Right forelimb (tissue), 1 donor: ENCODE measurements around the gene HOXA3.

Source experiments
- DNase-seq: peaks from one replicate; pipeline ENCODE4 v3.0.0-alpha.2; 2018

Gene HOXA3

GRCh38 chr7:27165996-27166530, 13.7 kb upstream of the HOXA3 start:
- DNase-seq, result peak; percentile 71

DNA sequence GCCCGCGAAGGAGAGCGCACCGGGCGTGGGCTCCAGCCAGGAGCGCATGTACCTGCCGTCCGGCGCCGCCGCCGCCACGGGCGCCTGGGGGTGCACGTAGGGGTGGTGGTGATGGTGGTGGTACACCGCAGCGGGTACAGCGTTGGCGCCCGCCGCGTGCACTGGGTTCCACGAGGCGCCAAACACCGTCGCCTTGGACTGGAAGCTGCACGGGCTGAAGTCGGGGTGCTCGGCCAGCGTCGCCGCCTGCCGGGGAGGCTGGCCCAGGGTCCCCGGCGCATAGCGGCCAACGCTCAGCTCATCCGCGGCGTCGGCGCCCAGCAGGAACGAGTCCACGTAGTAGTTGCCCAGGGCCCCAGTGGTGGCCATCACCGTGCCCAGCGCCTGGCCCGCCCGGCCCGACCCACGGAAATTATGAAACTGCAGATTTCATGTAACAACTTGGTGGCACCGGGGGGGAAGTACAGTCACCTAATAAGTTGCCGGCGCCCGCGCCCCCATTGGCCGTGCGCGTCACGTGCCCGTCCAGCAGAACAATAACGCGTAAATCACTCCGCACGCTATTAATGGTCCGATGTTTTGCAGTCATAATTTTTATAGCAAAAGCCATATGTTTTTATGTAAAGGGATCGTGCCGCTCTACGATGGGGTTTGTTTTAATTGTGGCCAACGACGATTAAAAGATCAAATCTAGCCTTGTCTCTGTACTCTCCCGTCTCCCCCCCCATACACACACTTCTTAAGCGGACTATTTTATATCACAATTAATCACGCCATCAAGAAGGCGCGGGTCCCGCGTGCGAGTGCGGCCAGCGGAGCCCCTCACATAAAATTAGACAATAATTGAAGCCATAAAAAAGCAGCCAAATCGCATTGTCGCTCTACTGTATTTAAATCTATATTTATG, 13.0 kb upstream of the HOXA3 start, which contains the start of gene HOXA9:
Gene HOXA9, minus strand, starts transcription at position 449 of the 907 bp plus-strand sequence. Its CDS starts 80 bp downstream, at position 369.
- peak; percentile 90 for DNase-seq

- DNase-seq, result peak; percentile 78
Measured at GRCh38 chr7:27164367-27165088, 12.1 kb upstream of the HOXA3 start.

DNA sequence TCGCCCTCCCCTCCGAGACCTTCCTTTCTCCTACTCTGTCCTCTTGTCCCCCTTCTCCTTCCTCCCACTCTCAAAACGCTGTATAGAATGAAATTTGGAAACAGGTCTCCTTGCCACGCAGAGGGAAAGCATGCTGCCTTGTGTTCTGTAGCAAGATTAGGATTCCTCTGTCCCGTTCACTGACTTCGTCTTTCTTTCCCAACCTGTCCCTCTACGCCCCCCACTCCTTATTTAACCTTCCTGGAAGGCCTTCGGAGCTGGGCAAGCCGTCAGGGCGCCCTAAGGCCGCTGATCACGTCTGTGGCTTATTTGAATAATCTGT, 11.6 kb upstream of the HOXA3 start:
- no peak for DNase-seq

- DNase-seq, result no peak
Measured at GRCh38 chr7:27163288-27164044, 11.1 kb upstream of the HOXA3 start.

DNA sequence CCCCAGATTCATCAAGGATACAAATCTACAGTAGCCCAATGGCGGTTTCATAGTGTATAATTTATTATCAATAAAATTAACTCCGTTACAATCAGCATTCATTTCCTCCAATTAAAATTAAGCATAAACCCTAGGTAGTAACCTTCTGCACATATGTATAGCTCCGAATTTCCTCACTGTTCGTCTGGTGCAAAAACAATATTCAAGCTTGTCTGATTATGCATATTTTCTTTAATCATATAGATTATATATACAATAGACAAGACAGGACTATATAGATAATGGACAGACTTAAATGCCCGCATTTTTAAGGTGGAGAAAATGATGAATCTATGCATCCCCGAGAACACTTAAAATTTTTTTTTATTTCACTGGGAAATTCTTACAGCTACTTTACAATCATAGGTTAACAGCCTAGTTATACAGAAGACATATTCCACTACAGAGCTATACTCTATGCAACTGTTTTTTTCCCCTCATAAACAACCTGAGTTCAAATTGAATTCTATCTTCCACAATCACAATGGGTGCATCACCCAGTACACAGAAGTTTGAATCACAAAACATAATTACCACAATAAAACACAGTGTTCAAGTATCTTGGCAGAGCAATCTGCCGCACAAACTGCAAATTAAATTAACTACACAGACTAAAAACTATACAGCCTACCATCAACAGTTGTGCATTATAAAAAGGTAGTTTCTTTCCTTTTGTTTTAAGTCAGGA, 10.3 kb upstream of the HOXA3 start:
- DNase-seq, result no peak

GRCh38 chr7:27161721-27162560, 9.6 kb upstream of the HOXA3 start:
- DNase-seq, result peak; percentile 76

DNA sequence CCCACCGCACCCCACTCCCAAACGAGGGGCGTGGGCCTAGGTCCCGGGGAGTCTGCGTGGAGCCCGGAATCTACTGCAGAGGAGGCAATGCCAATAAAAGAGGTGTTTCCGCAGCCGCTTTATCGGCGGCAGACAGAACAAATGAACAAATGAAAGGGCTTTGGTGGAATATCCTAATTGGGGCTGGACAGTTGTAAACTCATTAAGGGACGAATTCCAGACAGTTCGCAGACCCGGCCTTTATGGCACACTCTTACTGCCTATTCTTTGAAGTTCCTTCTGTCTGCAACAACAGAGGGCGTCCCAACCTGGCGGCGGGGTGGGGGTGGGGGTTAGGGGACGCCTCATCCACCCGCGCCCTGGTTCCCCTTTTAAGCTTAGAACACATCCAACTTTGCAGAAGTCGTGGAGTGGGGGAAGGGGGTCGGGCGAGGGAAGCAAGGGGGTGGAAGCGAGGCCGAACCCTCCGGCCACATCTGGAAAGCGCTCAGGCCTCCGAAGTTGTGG, 8.9 kb upstream of the HOXA3 start:
- peak; percentile 80 for DNase-seq

DNA sequence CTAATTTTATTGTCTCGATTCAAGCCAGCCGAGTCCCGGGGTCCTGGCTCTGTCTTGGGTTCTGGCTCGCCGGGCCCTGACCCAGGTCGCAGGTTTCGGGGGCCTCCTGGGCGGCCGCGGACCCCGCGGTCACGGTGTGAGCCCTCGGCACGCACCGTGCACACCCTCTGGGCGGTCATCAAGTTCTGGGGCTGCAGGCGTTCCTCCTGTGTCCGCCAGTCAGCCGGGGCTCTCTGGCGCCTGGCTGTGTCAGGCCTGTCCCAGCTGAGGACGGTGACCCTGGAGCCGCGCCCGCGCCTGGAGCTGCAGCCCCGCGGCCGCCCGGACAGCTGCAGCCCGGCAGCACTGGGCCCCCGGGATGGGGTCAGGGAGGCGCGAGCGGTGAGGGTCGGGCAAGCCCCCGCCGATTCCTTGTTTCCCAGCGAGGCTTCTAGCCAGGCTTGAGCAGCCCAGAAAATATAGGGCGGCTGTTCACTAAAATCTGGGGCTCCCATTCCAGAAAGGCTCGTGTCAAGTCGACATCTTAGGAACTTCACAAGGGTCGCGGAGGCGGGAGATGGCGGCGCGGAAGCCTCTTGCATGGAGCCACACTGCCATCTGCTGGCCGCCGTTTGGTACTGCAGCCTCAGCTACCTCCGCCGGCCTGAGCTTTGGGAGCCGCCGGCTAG, 8.3 kb upstream of the HOXA3 start:
- peak; percentile 95 for DNase-seq

GRCh38 chr7:27160145-27160545, 7.8 kb upstream of the HOXA3 start:
- DNase-seq, result peak; percentile 71

DNA sequence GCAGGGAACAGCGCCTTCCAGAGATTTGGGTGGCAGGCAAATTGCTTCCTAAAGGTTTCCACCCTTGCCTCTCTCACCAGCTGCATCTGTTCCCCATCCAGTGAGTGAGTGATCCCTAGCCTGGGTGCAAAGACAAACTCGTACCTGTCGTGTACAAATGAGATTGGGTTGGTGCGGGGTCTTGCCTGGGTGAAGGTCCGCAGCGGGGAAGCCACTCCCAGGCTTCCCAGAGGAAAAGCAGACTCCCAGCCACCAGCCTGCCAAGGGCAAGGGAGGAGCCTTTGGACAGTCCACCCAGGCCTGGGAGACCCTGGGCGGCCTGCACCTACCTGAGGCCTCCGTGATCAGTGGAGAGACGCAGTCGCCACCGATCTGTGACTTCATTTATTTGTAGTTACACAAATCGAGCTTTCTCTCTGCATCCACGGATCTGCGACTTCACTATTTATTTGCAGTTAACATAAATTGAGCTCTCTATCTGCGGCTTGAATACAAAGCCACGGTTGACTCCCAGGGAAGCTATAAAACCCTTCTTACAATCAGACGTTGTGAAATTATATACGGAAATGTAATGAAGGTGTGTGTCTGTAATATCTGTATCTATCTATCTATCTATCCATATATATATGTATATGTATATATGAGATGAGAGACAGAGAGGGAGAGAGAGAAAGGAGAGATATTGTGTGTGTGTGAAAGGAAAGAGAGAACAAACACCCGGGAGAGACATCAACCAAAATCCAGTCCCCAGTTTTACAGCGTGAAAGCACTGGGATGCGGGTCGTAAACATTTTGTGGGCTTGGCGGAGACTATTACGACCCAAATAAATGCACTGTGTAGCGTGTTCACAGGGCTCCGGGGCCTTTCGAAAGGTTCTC, 7.1 kb upstream of the HOXA3 start:
- DNase-seq, result peak; percentile 39

DNA sequence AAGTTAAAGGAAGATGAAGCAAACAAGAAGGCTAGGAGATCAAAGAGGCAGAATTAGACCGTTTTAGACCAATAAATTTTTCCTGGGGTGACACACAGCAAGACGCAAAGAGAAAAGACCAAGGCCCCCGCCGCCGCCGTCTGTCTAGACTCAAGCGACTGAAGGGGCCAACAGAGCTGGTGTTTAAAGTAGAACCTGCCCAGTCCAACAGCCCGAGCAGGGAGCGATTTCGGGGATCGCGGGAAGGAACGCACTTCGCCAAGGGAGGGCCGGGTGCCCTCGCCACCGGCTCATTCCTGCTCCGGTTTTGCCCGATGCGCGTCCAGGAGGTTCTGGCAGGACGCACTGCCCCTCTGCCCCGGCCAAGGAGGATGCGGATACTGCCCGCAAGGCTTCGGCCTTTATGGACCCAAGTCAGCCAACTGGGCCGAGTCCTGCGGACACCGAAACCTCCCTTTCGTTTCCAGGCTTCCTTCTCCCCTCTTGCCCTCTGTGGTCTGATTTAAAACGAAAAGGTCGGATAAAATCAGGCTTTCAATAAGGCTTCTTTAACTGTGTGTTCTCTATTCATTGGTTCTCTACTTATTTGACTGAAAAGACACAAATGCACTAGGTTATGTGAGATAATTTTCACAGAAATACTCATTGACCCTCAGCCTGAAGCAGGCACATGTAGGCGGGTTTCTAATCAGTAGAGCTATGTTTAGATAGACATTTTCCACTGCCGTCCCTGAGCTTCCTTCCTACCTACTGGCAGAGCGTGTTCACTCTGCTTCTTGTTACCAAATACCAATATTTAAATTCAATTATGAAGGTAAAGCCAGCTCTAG, 6.3 kb upstream of the HOXA3 start:
- peak; percentile 48 for DNase-seq

DNA sequence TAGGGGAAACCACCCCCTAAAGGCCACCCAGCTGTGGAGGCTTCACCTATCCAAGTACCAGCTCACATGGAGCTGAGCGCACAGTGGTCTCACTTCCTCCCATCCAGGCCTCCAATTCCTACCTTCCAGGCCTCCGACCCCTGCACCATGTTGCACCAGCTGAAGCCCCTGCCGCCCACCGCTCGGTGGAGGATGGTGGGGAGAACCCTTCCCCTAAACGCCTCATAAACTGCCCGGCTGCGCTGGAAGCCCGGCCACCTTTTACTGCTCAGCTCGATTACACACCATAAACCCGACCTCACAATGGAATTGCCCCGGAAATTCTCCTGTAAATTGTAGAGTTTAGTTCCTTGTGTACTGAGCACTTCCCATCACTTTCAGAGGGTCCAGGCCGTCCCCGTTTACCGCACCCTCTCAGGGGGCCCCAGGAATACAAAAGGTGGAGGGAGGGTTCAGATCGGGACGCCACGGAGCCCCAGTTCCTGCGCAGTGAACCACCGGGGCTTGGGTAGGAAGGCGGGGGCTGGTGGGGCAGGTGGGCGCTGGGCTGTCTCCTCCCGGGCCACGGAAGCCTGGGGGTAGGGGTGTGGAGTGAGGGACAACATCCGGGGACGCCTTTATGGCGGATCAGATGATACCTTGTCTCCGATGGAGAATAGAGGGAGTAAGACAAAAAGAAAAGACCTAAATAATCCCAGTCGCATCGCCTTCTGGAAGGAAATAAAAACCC, 5.5 kb upstream of the HOXA3 start:
- peak; percentile 42 for DNase-seq

- DNase-seq, result peak; percentile 43
Measured at GRCh38 chr7:27156916-27157701, 4.7 kb upstream of the HOXA3 start.

- peak; percentile 94 for DNase-seq
Measured at GRCh38 chr7:27156508-27156898, 4.1 kb upstream of the HOXA3 start, which contains the start of gene HOXA7. TSS of gene HOXA7 (minus strand) at chr7:27156675. CDS start at chr7:27156545, 130 bp downstream.

DNA sequence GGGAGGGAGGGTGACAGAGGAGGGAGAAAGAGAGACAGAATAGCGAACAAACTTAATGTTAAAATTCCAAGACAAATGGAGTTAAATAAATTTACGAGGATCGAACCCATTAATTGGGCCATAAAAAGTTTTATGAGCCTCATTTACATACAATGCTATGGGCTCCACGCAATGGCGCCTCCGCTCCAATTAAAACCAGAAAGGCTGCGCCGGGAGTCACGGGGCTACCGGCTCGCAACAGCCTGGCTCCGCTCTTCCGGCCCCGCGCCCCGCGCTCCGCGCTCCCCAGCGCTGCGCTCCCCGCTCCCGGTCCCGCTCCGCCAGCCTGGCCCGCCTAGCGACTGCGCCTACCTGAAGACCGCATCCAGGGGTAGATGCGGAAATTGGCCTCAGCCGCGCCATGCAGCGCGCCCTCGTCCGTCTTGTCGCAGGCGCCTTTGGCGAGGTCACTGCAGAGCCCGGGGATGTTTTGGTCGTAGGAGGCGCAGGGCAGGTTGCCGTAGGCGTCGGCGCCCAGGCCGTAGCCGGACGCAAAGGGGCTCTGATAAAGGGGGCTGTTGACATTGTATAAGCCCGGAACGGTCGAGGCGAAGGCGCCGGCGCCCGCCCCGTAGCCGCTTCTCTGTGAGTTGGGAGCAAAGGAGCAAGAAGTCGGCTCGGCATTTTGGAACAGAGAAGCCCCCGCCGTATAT, 3.6 kb upstream of the HOXA3 start:
- no peak for DNase-seq
